Trophoblast cell (in vitro differentiated cells and primary cell): ENCODE data around the gene METTL1.

Experiments
- DNase-seq, 2 donors: peaks; one replicate each; pipeline ENCODE4 v3.0.0-alpha.2; 2016
- H2AFZ ChIP-seq: 2 replicates; pipeline ENCODE4 v1.6.1; 2013; ENCODE audit warnings: low read length, moderate library complexity, mild to moderate bottlenecking; ENCODE audit not compliant: insufficient read depth, poor library complexity
- H2AK5ac ChIP-seq: 2 replicates; pipeline ENCODE4 v1.6.1; 2013; ENCODE audit warnings: mild to moderate bottlenecking, low read length
- H2BK120ac ChIP-seq: 2 replicates; pipeline ENCODE4 v1.6.1; 2013; ENCODE audit warnings: low read length, mild to moderate bottlenecking, moderate library complexity; ENCODE audit not compliant: insufficient read depth, poor library complexity
- H2BK12ac ChIP-seq: 2 replicates; pipeline ENCODE4 v1.6.1; 2013; ENCODE audit warnings: mild to moderate bottlenecking, low read length, moderate library complexity
- H2BK5ac ChIP-seq: 2 replicates; pipeline ENCODE4 v1.6.1; 2013; ENCODE audit warnings: low read length, low read depth, moderate library complexity, mild to moderate bottlenecking; ENCODE audit not compliant: poor library complexity
- H3K14ac ChIP-seq: 2 replicates; pipeline ENCODE4 v1.6.1; 2013; ENCODE audit warnings: mild to moderate bottlenecking, low read length
- H3K18ac ChIP-seq: 2 replicates; pipeline ENCODE4 v1.6.1; 2013; ENCODE audit warnings: mild to moderate bottlenecking, low read length
- H3K23ac ChIP-seq: 2 replicates; pipeline ENCODE4 v1.6.1; 2013; ENCODE audit warnings: low read length
- H3K27ac ChIP-seq: 2 replicates; pipeline ENCODE4 v1.5.1; 2013; ENCODE audit warnings: low read depth, mild to moderate bottlenecking, inconsistent platforms, low read length, moderate library complexity
- H3K27me3 ChIP-seq: 2 replicates; pipeline ENCODE4 v1.6.1; 2013; ENCODE audit warnings: inconsistent platforms, mild to moderate bottlenecking, low read length, moderate library complexity; ENCODE audit not compliant: insufficient read depth
- H3K36me3 ChIP-seq, 2 experiments: 1 replicate in 1 of 2; 2 replicates in 1 of 2; pipeline ENCODE4 v1.6.1; 2013; ENCODE audit warnings: low read length in 2 of 2, mild to moderate bottlenecking in 2 of 2, moderate library complexity in 1 of 2; ENCODE audit not compliant: insufficient read depth in 2 of 2, control insufficient read depth in 1 of 2
- H3K4ac ChIP-seq: 2 replicates; pipeline ENCODE4 v1.6.1; 2013; ENCODE audit warnings: low read depth, mild to moderate bottlenecking, low read length, moderate library complexity
- H3K4me1 ChIP-seq, 2 experiments: 1 replicate in 1 of 2; 2 replicates in 1 of 2; pipeline ENCODE4 v1.6.1; 2013; ENCODE audit warnings: low read length in 2 of 2, mild to moderate bottlenecking in 2 of 2, moderate library complexity in 1 of 2; ENCODE audit not compliant: insufficient read depth in 2 of 2, control insufficient read depth in 1 of 2
- H3K4me2 ChIP-seq: 2 replicates; pipeline ENCODE4 v1.6.1; 2013; ENCODE audit warnings: inconsistent platforms, mild to moderate bottlenecking, low read length, moderate library complexity
- H3K4me3 ChIP-seq: 2 replicates; pipeline ENCODE4 v1.5.1; 2013; ENCODE audit warnings: mild to moderate bottlenecking, low read depth, low read length, inconsistent platforms
- H3K79me1 ChIP-seq: one replicate; pipeline ENCODE4 v1.6.1; 2013; ENCODE audit warnings: low read length
- H3K79me2 ChIP-seq: 2 replicates; pipeline ENCODE4 v1.6.1; 2013; ENCODE audit warnings: low read length, mild to moderate bottlenecking; ENCODE audit not compliant: control insufficient read depth, insufficient read depth, poor library complexity
- H3K9ac ChIP-seq: 2 replicates; pipeline ENCODE4 v1.6.1; 2013; ENCODE audit warnings: mild to moderate bottlenecking, low read length
- H3K9me3 ChIP-seq: 2 replicates; pipeline ENCODE4 v1.6.1; 2013; ENCODE audit warnings: low read depth, mild to moderate bottlenecking, control low read depth, inconsistent platforms, low read length; ENCODE audit not compliant: insufficient read depth
- H4K12ac ChIP-seq: 2 replicates; pipeline ENCODE4 v1.6.1; 2013; ENCODE audit warnings: low read depth, mild to moderate bottlenecking, low read length, moderate library complexity
- H4K8ac ChIP-seq: 2 replicates; pipeline ENCODE4 v1.6.1; 2013; ENCODE audit warnings: low read depth, mild to moderate bottlenecking, low read length, moderate library complexity
- H4K91ac ChIP-seq: one replicate; pipeline ENCODE4 v1.6.1; 2013; ENCODE audit warnings: low read depth, mild to moderate bottlenecking, low read length, moderate library complexity
- WGBS: extraction: QIAGEN DNeasy Blood & Tissue Kit; methylation state at CpG from one replicate; pipeline ENCODE4 v1.1.7; 2013; ENCODE audit warnings: missing lambda C conversion rate; ENCODE audit not compliant: insufficient read length, insufficient coverage; ENCODE audit errors: extremely low coverage; 5-methylcytosine and 5-hydroxymethylcytosine counted together

METTL1 gene

DNA sequence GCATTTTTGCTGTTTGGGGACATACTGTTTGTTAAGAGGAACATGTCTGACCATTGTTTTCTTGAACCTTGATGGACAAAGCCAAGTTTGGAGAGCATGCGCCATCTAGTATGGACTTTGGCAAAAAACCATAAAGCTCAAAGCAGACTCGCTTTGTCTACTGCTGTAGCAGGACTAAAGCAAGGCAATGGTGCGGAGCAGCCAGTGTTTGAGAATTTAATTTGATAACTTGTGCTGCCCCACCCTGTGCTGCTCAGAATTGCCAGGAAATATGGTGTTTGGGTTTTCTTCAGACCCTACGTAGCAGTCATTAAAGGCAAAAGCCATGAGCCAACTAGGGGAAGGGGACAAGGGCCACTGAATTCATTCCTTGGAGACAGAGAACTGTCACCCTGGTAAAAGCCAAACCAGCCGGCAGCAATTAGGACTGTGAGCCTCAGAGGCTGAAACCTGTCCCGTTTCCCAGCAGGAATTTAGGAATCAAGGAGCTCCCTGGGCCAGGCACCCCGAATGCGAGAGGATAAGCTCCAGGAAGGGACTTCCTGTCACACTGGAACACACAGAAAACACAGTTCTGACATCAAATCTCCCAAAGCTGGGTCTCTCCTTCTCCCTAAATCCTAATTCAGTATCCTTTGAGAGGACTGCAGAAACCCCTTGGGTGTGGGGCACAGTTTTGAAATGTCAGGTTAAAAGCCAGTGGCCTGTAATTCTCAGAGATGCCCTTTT lies 45.5 kb upstream of the METTL1 start:
- no peak overlapping the region for H3K23ac ChIP-seq
- no CpG with 5 or more reads among the region's 8 CpGs for WGBS
- H3K79me2 ChIP-seq, result no peaks in the 10 kb centered on the region

DNA sequence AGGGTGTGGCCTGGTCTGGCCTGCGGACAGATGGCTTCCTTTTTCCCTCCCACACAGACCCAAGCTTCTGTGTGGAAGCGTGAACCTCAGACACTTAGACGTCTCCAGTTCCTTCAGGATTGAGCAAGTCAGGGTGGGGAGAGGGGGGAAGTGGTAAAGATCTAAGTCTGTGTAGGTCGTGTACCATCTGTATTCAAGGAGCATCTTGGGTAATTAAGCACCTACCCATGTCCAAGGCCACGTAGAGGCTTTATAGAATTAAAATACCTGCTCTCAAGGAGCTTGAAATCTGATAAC lies 44.9 kb upstream of the METTL1 start:
- no peak overlapping the region for H4K91ac ChIP-seq
- no peak overlapping the region for H3K18ac ChIP-seq
- no peaks in the 10 kb centered on the region for H3K79me1 ChIP-seq
- no peak overlapping the region for H2BK5ac ChIP-seq
- H3K9ac ChIP-seq, result no peak overlapping the region
- H3K4me2 ChIP-seq, result no peak overlapping the region
- no peaks in the 10 kb centered on the region for H3K9me3 ChIP-seq
- peaks cover 10 to 11% of the 10 kb centered on the region in 2 experiments for H3K36me3 ChIP-seq
- H3K14ac ChIP-seq, result no peak overlapping the region
- WGBS, result no CpG with 5 or more reads among the region's 5 CpGs
- no peak overlapping the region for H2AFZ ChIP-seq
- no peak overlapping the region for H3K4me3 ChIP-seq
- H3K23ac ChIP-seq, result no peak overlapping the region
- DNase-seq, result no peak
- H3K4ac ChIP-seq, result no peak overlapping the region
- no peak overlapping the region for H2BK120ac ChIP-seq
- no peak overlapping the region for H4K12ac ChIP-seq
- no peak overlapping the region for H2BK12ac ChIP-seq
- H4K8ac ChIP-seq, result no peak overlapping the region
- no peaks in the 10 kb centered on the region for H3K4me1 ChIP-seq
- no peaks in the 10 kb centered on the region for H3K27me3 ChIP-seq
- H3K79me2 ChIP-seq, result no peaks in the 10 kb centered on the region
- H3K27ac ChIP-seq, result no peak overlapping the region
- no peak overlapping the region for H2AK5ac ChIP-seq

More for the DNA sequence above, 45.5 kb upstream of the METTL1 start:
- no peaks in the 10 kb centered on the region for H3K27me3 ChIP-seq
- no peak overlapping the region for H2AFZ ChIP-seq
- H3K14ac ChIP-seq, result no peak overlapping the region
- H3K9ac ChIP-seq, result no peak overlapping the region
- no peak overlapping the region for H3K27ac ChIP-seq
- no peak overlapping the region for H2BK5ac ChIP-seq
- H3K36me3 ChIP-seq, result peaks cover 14 to 17% of the 10 kb centered on the region in 2 experiments
- no peak for DNase-seq
- H3K18ac ChIP-seq, result no peak overlapping the region
- no peak overlapping the region for H2AK5ac ChIP-seq
- no peaks in the 10 kb centered on the region for H3K79me1 ChIP-seq
- H4K91ac ChIP-seq, result no peak overlapping the region
- no peaks in the 10 kb centered on the region for H3K9me3 ChIP-seq
- no peak overlapping the region for H2BK12ac ChIP-seq
- H3K4ac ChIP-seq, result no peak overlapping the region
- no peak overlapping the region for H4K8ac ChIP-seq
- H2BK120ac ChIP-seq, result no peak overlapping the region
- H3K4me2 ChIP-seq, result no peak overlapping the region
- H3K4me1 ChIP-seq, result no peaks in the 10 kb centered on the region
- H3K4me3 ChIP-seq, result no peak overlapping the region
- no peak overlapping the region for H4K12ac ChIP-seq

DNA sequence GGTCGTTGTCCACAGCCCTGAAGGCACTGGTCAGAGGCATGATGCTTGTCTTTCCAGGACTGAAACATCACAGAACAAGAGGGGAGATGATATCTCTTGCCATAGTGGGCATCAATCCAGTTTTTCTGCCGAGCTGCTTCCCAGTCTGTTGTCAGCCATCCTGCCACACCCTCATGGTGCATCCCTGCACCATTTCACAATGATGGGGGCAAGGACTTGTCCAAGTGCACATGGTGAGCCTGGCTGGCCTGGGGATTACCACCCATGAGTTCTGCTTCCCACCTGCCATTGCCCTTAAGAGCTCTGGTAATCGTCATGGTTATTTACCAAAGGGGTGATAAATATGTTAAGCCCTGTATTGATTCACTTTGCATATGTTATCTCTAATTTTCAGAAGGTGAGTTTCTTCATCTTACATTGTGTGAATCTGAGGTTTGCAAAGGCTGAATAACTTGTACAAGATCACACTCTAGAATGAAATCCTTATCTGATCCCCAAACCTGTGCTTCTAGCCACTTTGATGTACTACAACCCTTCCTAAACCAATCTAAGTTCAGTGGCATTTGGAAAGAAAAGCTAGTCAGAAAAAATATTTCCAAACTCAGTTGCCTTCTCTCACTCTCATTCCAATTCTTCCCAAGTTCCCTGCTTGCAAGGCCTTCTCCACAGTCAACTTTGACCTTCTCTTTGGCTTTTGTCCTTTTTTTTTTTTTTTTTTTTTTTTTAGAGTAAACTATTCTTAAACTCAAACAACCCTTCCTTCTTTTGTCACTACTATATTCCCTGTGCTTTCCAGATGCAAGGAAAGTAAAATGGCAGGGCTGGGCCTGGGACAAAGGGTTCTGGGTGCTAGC lies 44.3 kb upstream of the METTL1 start:
- no peaks in the 10 kb centered on the region for H3K4me1 ChIP-seq

DNA sequence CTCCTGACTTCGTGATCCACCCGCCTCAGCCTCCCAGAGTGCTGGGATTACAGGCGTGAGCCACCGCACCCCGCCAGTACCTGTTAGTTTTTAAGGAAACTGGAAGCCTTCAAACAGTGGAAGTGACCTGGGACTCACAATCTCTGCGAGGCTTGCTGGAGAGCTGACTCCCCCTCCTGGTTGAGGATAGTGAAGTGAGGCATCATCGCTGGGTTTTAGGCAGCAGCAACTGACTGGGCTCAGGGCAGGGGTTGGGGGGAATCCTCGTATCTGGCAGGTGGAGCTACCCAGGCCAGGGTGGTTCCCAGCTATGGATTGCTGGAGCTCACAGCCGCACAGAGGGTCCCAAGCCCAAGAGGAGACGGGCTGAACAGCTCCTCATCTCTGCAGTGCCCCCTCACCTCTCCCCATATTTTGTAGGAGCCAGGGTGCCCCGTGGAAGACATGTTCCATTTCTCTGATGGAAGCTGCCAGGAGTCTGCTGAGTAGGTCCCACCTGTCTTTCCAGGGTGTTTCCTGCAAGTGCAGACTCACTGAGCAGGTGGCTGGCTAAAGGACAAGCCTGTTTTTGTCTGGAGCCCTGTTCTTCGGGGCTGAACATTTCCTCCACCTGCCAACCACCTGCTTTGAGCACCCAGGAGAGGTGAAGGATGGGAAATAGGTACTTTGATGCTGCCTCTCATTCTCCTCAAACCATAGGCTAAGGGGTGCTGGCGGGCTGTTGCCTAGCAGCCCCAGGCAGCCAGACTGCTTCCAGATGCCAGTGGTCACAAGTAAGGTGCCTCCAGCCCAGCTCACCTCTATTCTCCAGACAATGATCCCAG lies 43.5 kb upstream of the METTL1 start:
- H2AK5ac ChIP-seq, result no peak overlapping the region
- no peak overlapping the region for H3K14ac ChIP-seq
- peak; percentile 24 to 50 for DNase-seq
- no peak overlapping the region for H3K4ac ChIP-seq
- H4K12ac ChIP-seq, result no peak overlapping the region
- H2BK5ac ChIP-seq, result no peak overlapping the region
- H3K4me2 ChIP-seq, result no peak overlapping the region
- no peaks in the 10 kb centered on the region for H3K79me2 ChIP-seq
- no peak overlapping the region for H4K8ac ChIP-seq
- no peak overlapping the region for H2BK120ac ChIP-seq
- no CpG with 5 or more reads among the region's 13 CpGs for WGBS
- no peak overlapping the region for H2AFZ ChIP-seq
- no peak overlapping the region for H3K4me3 ChIP-seq
- no peaks in the 10 kb centered on the region for H3K79me1 ChIP-seq
- H3K9me3 ChIP-seq, result no peaks in the 10 kb centered on the region
- no peak overlapping the region for H3K23ac ChIP-seq
- no peak overlapping the region for H3K18ac ChIP-seq
- H3K9ac ChIP-seq, result no peak overlapping the region
- no peaks in the 10 kb centered on the region for H3K4me1 ChIP-seq
- H3K27ac ChIP-seq, result no peak overlapping the region
- no peaks in the 10 kb centered on the region for H3K27me3 ChIP-seq
- H3K36me3 ChIP-seq, result peaks cover 2 to 7% of the 10 kb centered on the region in 2 experiments
- no peak overlapping the region for H2BK12ac ChIP-seq
- no peak overlapping the region for H4K91ac ChIP-seq

More for the DNA sequence above, 44.3 kb upstream of the METTL1 start:
- Histone ChIP-seq H4K91ac (no peak overlapping the region), H2AK5ac (no peak overlapping the region), H2AFZ (no peak overlapping the region), H3K79me1 (no peaks in the 10 kb centered on the region), H3K27ac (no peak overlapping the region), H3K4me2 (no peak overlapping the region), H3K9me3 (no peaks in the 10 kb centered on the region), H3K36me3 (peaks cover 5 to 8% of the 10 kb centered on the region in 2 experiments), H3K14ac (no peak overlapping the region), H3K27me3 (no peaks in the 10 kb centered on the region), H2BK5ac (no peak overlapping the region), H3K18ac (no peak overlapping the region), H3K4ac (no peak overlapping the region), H3K79me2 (no peaks in the 10 kb centered on the region), H3K4me3 (no peak overlapping the region), H3K9ac (no peak overlapping the region), H3K23ac (no peak overlapping the region), H2BK120ac (no peak overlapping the region), H4K12ac (no peak overlapping the region), H2BK12ac (no peak overlapping the region), H4K8ac (no peak overlapping the region)
- WGBS, result no CpG with 5 or more reads among the region's 3 CpGs
- DNase-seq, result no peak
